GM12878 (cell line): ENCODE measurements around the gene RFWD3. TPM values are rescaled to one million over a fixed set of nuclear protein-coding genes. Genes with fewer than 3 reads are reported as not detected.
A peak's percentile ranks its signal among the peaks of the same experiment; 100 is the strongest.

Experiments
- ATAC-seq: fragments of 200-7000 bp; cut with Tn5 transposase; 3 replicates; pipeline ENCODE4 v1.9.1; 2020; ENCODE audit warnings: mild to moderate bottlenecking, moderate library complexity
- BruUV-seq: library from RNA; stranded (reverse); fragments of 400-500 nt; replicated peaks from 2 replicates; lab custom pipeline; 2021; lab: Mats Ljungman, UMichigan
- CTCF ChIA-PET: fragments of 300-600 bp; sonication (Branson Sonifier 250); formaldehyde crosslinking; extraction: SDS; loops from one replicate; lab custom pipeline; 2021; ENCODE audit warnings: inconsistent platforms; lab: Yijun Ruan, JAX
- POLR2A ChIA-PET: fragments of 350-600 bp; formaldehyde crosslinking; extraction: SDS; loops from one replicate; lab custom pipeline; 2021; ENCODE audit warnings: inconsistent platforms; lab: Charles Lee
- RAD21 ChIA-PET: fragments of 300-600 bp; sonication (Branson Sonifier 250); formaldehyde crosslinking; loops from one replicate; lab custom pipeline; 2023; ENCODE audit warnings: antibody characterized with exemption; ENCODE audit not compliant: unreplicated experiment; lab: Charles Lee
- SMC1A ChIA-PET: fragments of 300-600 bp; sonication (Branson Sonifier 250); formaldehyde crosslinking; loops from one replicate; lab custom pipeline; 2023; ENCODE audit not compliant: unreplicated experiment, uncharacterized antibody; lab: Charles Lee
- DNase-seq: peaks from one replicate; pipeline ENCODE4 v3.0.0-alpha.2; 2011; ENCODE audit warnings: low read depth, low spot score
- FAIRE-seq: peaks from 3 replicates; lab custom pipeline; 2011; peaks lifted over from hg19 to GRCh38; lab: Jason Lieb, UNC
- H2AFZ ChIP-seq: 2 replicates; pipeline ENCODE4 v1.6.0; 2011; ENCODE audit warnings: low read depth, low read length, control low read depth; ENCODE audit not compliant: control insufficient read depth
- H3K27ac ChIP-seq: 2 replicates; pipeline ENCODE4 v1.5.1; 2011; ENCODE audit warnings: control low read depth; ENCODE audit not compliant: control insufficient read depth, insufficient read depth
- H3K27me3 ChIP-seq, 2 experiments: replicated peaks in 1 of 2; 2 replicates each; pipeline versions ENCODE4 v1.6.0 to v1.6.1; 2011; ENCODE audit warnings: low read length in 1 of 2; ENCODE audit not compliant: control insufficient read depth in 2 of 2, insufficient read depth in 2 of 2
- H3K36me3 ChIP-seq, 2 experiments: 2 replicates each; pipeline ENCODE4 v1.5.1; 2011; ENCODE audit warnings: low read length in 1 of 2; ENCODE audit not compliant: control insufficient read depth in 2 of 2, insufficient read depth in 2 of 2
- H3K4me1 ChIP-seq: 2 replicates; pipeline ENCODE4 v1.6.1; 2011; ENCODE audit warnings: mild to moderate bottlenecking, low read length, moderate library complexity, mixed read lengths; ENCODE audit not compliant: control insufficient read depth, insufficient read depth
- H3K4me2 ChIP-seq: 2 replicates; pipeline ENCODE4 v1.6.0; 2011; ENCODE audit warnings: control low read depth; ENCODE audit not compliant: control insufficient read depth, insufficient read depth
- H3K4me3 ChIP-seq: fragments of 200-600 bp; sonication (generic); 2 replicates; pipeline ENCODE4 v1.5.1; 2016
- H3K79me2 ChIP-seq: 2 replicates; pipeline ENCODE4 v1.6.0; 2011; ENCODE audit warnings: low read length; ENCODE audit not compliant: control insufficient read depth, insufficient read depth
- H3K9ac ChIP-seq: 2 replicates; pipeline ENCODE4 v1.8.0; 2011; ENCODE audit warnings: low read length, control low read depth, mixed read lengths; ENCODE audit not compliant: control insufficient read depth, insufficient read depth
- H3K9me3 ChIP-seq: replicated peaks from 3 replicates; pipeline ENCODE4 v1.5.1; 2011; ENCODE audit warnings: mild to moderate bottlenecking, low read length; ENCODE audit not compliant: control insufficient read depth, insufficient read depth
- H4K20me1 ChIP-seq: 2 replicates; pipeline ENCODE4 v1.6.0; 2011; ENCODE audit not compliant: control insufficient read depth, insufficient read depth
- BCL11A ChIP-seq: IDR thresholded peaks from 2 replicates; pipeline ENCODE4 v1.6.1; 2011; ENCODE audit warnings: low read depth, low read length
- CREM ChIP-seq: IDR thresholded peaks from 2 replicates; pipeline ENCODE4 v1.6.1; 2014; ENCODE audit warnings: antibody characterized with exemption, low read depth
- DPF2 ChIP-seq: fragments of 450-650 bp; IDR thresholded peaks from 2 replicates; pipeline ENCODE4 v1.6.1; 2017; ENCODE audit warnings: mild to moderate bottlenecking
- EED ChIP-seq: sonication (generic); IDR thresholded peaks from 2 replicates; pipeline ENCODE4 v1.6.1; 2016; ENCODE audit warnings: antibody characterized with exemption, low read depth
- EGR1 ChIP-seq, 2 experiments: IDR thresholded peaks; 1 replicate in 1 of 2; 2 replicates in 1 of 2; pipeline ENCODE4 v1.6.1; 2011 to 2012; ENCODE audit warnings: low read depth in 2 of 2, low read length in 2 of 2, borderline replicate concordance in 1 of 2, mild to moderate bottlenecking in 1 of 2, moderate library complexity in 1 of 2
- EP300 ChIP-seq, 2 experiments: fragments of 150-350 bp in 1 of 2; IDR thresholded peaks; 2 replicates each; pipeline ENCODE4 v1.6.1; 2011 to 2012; ENCODE audit warnings: low read depth in 2 of 2, low read length in 2 of 2, borderline replicate concordance in 1 of 2, improper control_type of control experiment in 1 of 2, inconsistent platforms in 1 of 2; ENCODE audit not compliant: control insufficient read depth in 1 of 2
- HDAC6 ChIP-seq: fragments of 200-600 bp; sonication (generic); IDR thresholded peaks from one replicate; pipeline ENCODE4 v1.8.0; 2017; ENCODE audit warnings: antibody characterized with exemption; ENCODE audit not compliant: unreplicated experiment
- IKZF2 ChIP-seq, 2 experiments: fragments of 450-650 bp; IDR thresholded peaks; 2 replicates each; pipeline ENCODE4 v1.6.1; 2017; ENCODE audit warnings: mild to moderate bottlenecking in 2 of 2, moderate library complexity in 2 of 2
- MTA2 ChIP-seq: fragments of 450-650 bp; IDR thresholded peaks from 2 replicates; pipeline ENCODE4 v1.6.1; 2016; ENCODE audit warnings: low read depth, mild to moderate bottlenecking, moderate library complexity
- MTA3 ChIP-seq: IDR thresholded peaks from 2 replicates; pipeline ENCODE4 v1.6.1; 2012; ENCODE audit warnings: low read length, inconsistent platforms, borderline replicate concordance
- NBN ChIP-seq: fragments of 450-650 bp; IDR thresholded peaks from 2 replicates; pipeline ENCODE4 v1.6.1; 2016
- NR2C1 ChIP-seq: fragments of 450-650 bp; IDR thresholded peaks from 2 replicates; pipeline ENCODE4 v1.6.1; 2017; ENCODE audit warnings: antibody characterized with exemption, mild to moderate bottlenecking, moderate library complexity
- NR2F1 ChIP-seq: fragments of 450-650 bp; conservative IDR thresholded peaks from 2 replicates; pipeline ENCODE4 v1.6.1; 2017; ENCODE audit warnings: mild to moderate bottlenecking
- PAX5 ChIP-seq: IDR thresholded peaks from 2 replicates; pipeline ENCODE4 v1.6.1; 2011; ENCODE audit warnings: low read depth, low read length, borderline replicate concordance
- RBBP5 ChIP-seq: fragments of 200-600 bp; sonication (generic); conservative IDR thresholded peaks from 2 replicates; pipeline ENCODE4 v1.6.1; 2016
- SIX5 ChIP-seq: IDR thresholded peaks from 2 replicates; pipeline ENCODE4 v1.6.1; 2011; ENCODE audit warnings: mild to moderate bottlenecking, low read depth, low read length, moderate library complexity; ENCODE audit not compliant: severe bottlenecking
- ZBED1 ChIP-seq: IDR thresholded peaks from 2 replicates; pipeline ENCODE4 v1.6.1; 2016; ENCODE audit warnings: borderline replicate concordance
- WGBS: methylation state at CpG from one replicate; pipeline ENCODE4 v1.1.6; 2016; ENCODE audit warnings: low lambda C conversion rate; ENCODE audit not compliant: insufficient replicate concordance, insufficient coverage; ENCODE audit errors: missing lambda C conversion rate; 5-methylcytosine and 5-hydroxymethylcytosine counted together
- in situ Hi-C: fragments of 300-500 bp; cut with MboI; formaldehyde crosslinking; loops from 9 replicates; pipeline ENCODE4 v1.14.3; 2018; ENCODE audit warnings: mixed read lengths
- intact Hi-C: fragments of 100-400 bp; cut with micrococcal nuclease; formaldehyde crosslinking; loops from one replicate; pipeline ENCODE4 v1.14.2; 2022; ENCODE audit not compliant: unreplicated experiment
- polyA plus RNA-seq, 11 experiments: library from polyadenylated mRNA; depleted of rRNA in 4 of 11; unstranded in 6 of 11; stranded (reverse) in 5 of 11; fragments of >200 nt; fragmentation: Nextera tagmentation in 4 of 11; fragmentation: Illumina TruSeq in 1 of 11; extraction: Ambion mirVana in 4 of 11; extraction: Trizol in 1 of 11; gene quantifications; 1 replicate in 1 of 11; 2 replicates in 10 of 11; pipeline versions ENCODE4 v1.2.1 to v1.2.3, GENCODE V29; 2011 to 2016; ENCODE audit warnings: inconsistent platforms in 2 of 11, missing spikeins in 2 of 11, low read depth in 1 of 11
- total RNA-seq, 4 experiments: library from RNA; depleted of rRNA in 3 of 4; stranded (reverse); fragments of >200 nt in 3 of 4; fragmentation: Illumina TruSeq in 1 of 4; extraction: Trizol in 1 of 4; gene quantifications; 2 replicates each; pipeline versions ENCODE4 v1.2.1 to v1.2.3, GENCODE V29; 2013 to 2021
- TF ChIP-seq, protein P1 (sequence below): IDR thresholded peaks from 2 replicates; pipeline ENCODE4 v1.6.1; 2012; ENCODE audit warnings: low read length, inconsistent platforms
- TF ChIP-seq, protein P2 (sequence below): fragments of 450-650 bp; IDR thresholded peaks from 2 replicates; pipeline ENCODE4 v1.6.1; 2017; ENCODE audit warnings: mild to moderate bottlenecking, moderate library complexity

RFWD3 gene
- total and polyA plus RNA-seq, 10 of the 15 experiments (the other 5 are each of a cell fraction or from before 2014, with no cell fraction given), result 10.7 to 78.5 (median 51.2) TPM

DNA sequence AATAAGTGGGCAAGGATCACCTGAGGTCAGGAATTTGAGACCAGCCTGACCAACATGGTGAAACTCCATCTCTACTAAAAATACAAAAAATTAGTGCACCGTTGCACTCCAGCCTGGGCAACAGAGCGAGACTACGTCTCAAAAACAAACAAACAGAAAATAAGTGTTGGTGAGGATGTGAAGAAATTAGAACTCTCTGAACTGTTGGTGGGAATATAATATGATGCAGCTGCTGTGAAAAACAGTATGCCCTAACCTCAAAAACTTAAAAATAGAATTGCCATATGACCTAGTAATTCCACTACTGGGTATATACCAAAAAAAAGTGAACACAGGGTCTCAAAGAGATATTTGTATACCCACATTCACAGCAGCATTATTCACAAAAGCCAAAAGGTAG is 85.8 kb downstream of the RFWD3 start:
- SMC1A ChIA-PET, result interaction anchor here (0.9 to 3.9 kb wide), 2 partner anchors 16 to 25 kb away, joined by 3 to 21 read pairs; partner anchors contain the start of gene GLG1
- ATAC-seq (peak; percentile 72), DNase-seq (peak; percentile 63), FAIRE-seq (no peak)
- POLR2A ChIA-PET, result interaction anchor here (1.1 kb wide), 1 partner anchor 8 kb away, joined by 3 read pairs; no protein-coding TSS in a partner anchor
- 2% methylated on average over 3 of the region's 3 CpGs for WGBS
- CTCF ChIA-PET, result no interaction called here
- Histone ChIP-seq H3K9me3 (no peaks in the 10 kb centered on the region), H3K9ac (no peak overlapping the region), H3K36me3 (no peaks in the 10 kb centered on the region), H3K4me3 (no peak overlapping the region), H2AFZ (no peak overlapping the region), H3K4me1 (peaks cover 24% of the 10 kb centered on the region), H3K4me2 (peak overlapping the region; percentile 40), H3K27me3 (no peaks in the 10 kb centered on the region), H3K79me2 (peaks cover 63% of the 10 kb centered on the region), H4K20me1 (no peaks in the 10 kb centered on the region), H3K27ac (peak overlapping the region; percentile 47)
- intact Hi-C loops (no loop called here), in situ Hi-C loops (no loop called here)
- RAD21 ChIA-PET, result no interaction called here
- no TSS peak for BruUV-seq
- TF ChIP-seq HDAC6 (no peak), NBN (peak; percentile 61), RBBP5 (no peak), EGR1 (IDR thresholded peaks at IDR 0.05; ENCODE audit: borderline replicate concordance in 1 of 2, low read depth in 2 of 2, low read length in 2 of 2) (no peak), EED (0 out of 2 replicates have a peak, but pooled peaks have one; percentile 14), MTA3 (peak; percentile 58; the same call in 1 of the 2 replicates), CREM (0 out of 2 replicates have a peak, but pooled peaks have one; percentile 14), EP300 (IDR thresholded peaks at IDR 0.05; ENCODE audit: borderline replicate concordance in 1 of 2, control insufficient read depth in 1 of 2, low read depth in 2 of 2, low read length in 2 of 2) (peak in 1 of 2 experiments; percentile 53; a peak in 1 of 4 replicates), ZBED1 (0 out of 2 replicates have a peak, but pooled peaks have one; percentile 30), IKZF2 (IDR thresholded peaks at IDR 0.05) (peak; percentile 76 to 82; a peak in 3 of 4 replicates), SIX5 (no peak), MTA2 (peak; percentile 66; the same call in 1 of the 2 replicates), PAX5 (peak; percentile 65; the same call in 1 of the 2 replicates), NR2F1 (0 out of 2 replicates have a peak, but pooled peaks have one; percentile 21), DPF2 (0 out of 2 replicates have a peak, but pooled peaks have one; percentile 13), BCL11A (no peak), NR2C1 (no peak)
- TF ChIP-seq, protein P1, sequence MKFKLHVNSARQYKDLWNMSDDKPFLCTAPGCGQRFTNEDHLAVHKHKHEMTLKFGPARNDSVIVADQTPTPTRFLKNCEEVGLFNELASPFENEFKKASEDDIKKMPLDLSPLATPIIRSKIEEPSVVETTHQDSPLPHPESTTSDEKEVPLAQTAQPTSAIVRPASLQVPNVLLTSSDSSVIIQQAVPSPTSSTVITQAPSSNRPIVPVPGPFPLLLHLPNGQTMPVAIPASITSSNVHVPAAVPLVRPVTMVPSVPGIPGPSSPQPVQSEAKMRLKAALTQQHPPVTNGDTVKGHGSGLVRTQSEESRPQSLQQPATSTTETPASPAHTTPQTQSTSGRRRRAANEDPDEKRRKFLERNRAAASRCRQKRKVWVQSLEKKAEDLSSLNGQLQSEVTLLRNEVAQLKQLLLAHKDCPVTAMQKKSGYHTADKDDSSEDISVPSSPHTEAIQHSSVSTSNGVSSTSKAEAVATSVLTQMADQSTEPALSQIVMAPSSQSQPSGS, result peak; percentile 78
- TF ChIP-seq, protein P2, sequence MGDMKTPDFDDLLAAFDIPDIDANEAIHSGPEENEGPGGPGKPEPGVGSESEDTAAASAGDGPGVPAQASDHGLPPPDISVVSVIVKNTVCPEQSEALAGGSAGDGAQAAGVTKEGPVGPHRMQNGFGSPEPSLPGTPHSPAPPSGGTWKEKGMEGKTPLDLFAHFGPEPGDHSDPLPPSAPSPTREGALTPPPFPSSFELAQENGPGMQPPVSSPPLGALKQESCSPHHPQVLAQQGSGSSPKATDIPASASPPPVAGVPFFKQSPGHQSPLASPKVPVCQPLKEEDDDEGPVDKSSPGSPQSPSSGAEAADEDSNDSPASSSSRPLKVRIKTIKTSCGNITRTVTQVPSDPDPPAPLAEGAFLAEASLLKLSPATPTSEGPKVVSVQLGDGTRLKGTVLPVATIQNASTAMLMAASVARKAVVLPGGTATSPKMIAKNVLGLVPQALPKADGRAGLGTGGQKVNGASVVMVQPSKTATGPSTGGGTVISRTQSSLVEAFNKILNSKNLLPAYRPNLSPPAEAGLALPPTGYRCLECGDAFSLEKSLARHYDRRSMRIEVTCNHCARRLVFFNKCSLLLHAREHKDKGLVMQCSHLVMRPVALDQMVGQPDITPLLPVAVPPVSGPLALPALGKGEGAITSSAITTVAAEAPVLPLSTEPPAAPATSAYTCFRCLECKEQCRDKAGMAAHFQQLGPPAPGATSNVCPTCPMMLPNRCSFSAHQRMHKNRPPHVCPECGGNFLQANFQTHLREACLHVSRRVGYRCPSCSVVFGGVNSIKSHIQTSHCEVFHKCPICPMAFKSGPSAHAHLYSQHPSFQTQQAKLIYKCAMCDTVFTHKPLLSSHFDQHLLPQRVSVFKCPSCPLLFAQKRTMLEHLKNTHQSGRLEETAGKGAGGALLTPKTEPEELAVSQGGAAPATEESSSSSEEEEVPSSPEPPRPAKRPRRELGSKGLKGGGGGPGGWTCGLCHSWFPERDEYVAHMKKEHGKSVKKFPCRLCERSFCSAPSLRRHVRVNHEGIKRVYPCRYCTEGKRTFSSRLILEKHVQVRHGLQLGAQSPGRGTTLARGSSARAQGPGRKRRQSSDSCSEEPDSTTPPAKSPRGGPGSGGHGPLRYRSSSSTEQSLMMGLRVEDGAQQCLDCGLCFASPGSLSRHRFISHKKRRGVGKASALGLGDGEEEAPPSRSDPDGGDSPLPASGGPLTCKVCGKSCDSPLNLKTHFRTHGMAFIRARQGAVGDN, result no peak
